ENCODE results near the gene AKAP3.

AKAP3 gene

DNA sequence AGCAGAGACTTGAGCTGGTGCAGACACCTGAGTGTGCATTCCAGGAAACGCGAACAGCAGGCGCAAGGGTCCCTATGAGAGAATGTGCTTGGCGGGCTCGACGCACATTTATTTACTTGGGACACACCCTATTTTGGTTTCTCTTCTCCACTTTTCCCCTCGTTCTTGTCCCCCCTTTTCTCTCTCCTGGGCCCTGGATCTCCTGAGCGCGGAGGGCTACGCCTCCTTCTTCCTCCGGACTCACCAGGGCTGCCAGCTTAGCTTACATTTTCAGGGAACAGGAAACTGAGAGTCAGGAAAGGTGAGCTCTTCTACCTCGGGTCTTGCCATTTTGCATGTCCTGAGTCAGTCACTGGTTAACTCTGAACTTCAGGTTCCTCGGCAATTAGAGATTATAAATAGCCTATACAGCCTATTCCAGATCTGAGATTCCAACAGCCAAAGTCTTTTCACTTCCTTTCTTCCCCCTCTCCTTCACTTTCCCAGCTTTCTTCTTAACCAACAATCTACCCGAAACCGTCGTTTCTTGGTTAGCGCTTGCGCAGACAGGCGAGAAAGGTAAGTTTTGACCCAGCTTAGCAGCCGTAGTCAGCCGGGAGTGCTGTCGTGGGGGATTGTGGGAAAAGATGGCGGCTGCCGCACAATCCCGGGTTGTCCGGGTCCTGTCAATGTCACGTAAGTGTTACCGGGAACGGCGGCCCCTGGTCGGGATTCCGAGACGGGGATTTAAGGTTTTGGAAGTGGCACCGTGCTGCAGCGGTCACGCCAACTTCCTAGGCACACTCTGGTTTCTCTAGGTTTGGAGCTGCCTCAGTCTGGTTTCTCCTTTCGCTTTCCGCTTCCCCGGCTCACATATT is at the start of gene AKAP3, which contains the start of gene NDUFA9:
AKAP3 (minus strand) TSS at position 551 of the 857 bp plus-strand sequence. CDS start 10,855 bp downstream, outside the sequence.
NDUFA9 (plus strand) TSS at position 614 of the 857 bp plus-strand sequence; CDS start at position 627, 13 bp downstream.
- DNase-seq (ENCODE audit: low read depth) = peak; percentile 57

DNA sequence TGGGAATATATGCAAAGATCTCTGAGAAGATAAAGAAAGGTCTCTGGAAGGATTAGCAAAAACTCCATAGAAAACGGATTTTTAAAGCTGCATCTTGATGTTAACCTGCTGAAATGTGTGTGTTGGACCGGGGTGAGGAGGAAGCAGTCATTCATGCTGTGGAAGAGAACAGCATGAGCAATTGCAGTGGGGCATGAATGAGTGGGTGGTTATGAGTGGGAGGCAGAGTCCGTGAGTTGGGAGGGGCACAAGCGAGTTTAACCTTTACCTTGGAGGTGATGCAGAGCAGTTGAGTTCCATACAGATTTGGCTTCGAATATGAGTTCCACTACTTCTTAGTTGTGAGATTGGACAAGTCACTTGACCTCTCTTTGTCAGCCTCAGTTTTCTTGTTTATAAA is 41.9 kb upstream of the AKAP3 start:
- no peak for DNase-seq (ENCODE audit: low read depth)

DNA sequence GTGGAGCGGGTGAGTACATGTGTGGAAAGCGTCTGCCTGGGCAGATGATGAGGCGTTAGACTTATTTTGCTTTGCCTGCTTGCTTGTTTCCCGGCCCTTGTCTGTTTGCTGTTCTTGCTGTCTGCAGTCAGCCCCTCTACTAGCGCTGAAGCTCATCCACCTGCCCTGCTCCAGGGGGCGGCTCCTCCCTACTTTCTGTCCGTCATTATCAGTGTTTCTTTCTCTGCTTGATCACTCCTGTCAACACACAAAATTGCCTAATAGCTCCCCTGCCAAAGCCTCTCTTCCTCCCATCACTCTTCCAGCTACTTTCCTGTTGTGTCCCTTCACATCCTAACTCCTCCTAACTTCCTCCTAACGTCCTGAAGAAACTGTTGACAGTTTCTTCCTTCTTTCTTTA is 36.5 kb upstream of the AKAP3 start:
- DNase-seq (ENCODE audit: low read depth) = no peak

DNA sequence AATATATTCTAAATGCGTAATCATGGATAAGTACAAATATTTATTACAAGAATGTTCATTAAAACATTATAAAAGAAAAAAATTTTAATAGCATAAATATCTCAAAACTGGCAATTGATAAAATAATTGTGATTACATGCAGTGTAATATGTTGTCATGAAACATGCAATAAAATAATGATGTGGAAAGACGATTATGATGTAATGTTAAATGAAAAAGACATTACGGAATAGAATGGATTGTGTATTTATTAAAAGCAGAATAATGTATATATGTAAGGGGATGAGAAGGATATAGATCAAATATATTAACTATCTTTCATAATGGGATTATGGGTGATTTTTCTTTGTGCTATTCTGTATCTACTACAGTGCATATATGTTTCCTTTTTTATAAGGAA is 32.9 kb upstream of the AKAP3 start:
- DNase-seq (ENCODE audit: low read depth) = no peak

DNA sequence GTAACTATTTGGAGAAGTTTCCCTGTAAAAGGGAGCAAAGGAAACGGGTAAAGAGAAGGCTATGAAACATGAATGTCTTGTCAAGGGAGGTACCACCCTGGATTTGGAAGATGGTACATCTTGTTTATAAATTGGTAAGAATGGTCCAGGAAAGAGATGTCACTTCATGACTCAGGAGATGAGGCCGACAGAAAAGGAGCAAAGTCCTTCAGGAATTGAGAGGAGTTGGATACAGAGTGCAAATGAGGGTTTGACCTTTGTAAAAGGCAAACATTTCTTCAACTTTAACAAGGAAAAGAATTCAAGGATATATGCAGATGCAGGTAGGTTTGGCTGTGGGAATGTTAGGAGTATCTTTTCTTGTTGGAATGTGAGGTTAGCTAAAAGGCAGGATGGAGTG is 30.9 kb upstream of the AKAP3 start:
- no peak for DNase-seq (ENCODE audit: low read depth)

DNA sequence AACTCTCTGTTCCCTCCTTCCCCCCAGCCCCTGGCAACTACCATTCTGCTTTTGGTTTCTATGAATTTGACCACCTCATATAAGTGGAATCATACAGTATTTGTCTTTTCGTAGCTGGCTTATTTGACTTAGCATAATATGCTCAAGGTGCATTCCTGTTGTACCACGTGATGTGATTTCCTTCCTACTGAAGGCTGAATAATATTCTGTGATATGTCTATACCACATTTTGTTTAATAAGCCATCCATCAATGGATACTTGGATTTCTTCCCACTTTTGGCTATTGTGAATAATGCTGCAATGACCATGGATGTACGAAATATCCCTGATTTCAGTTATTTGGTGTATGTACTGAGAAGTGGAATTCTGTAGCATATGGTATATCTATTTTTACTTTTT is 16.4 kb upstream of the AKAP3 start:
- no peak for DNase-seq (ENCODE audit: low read depth)

DNA sequence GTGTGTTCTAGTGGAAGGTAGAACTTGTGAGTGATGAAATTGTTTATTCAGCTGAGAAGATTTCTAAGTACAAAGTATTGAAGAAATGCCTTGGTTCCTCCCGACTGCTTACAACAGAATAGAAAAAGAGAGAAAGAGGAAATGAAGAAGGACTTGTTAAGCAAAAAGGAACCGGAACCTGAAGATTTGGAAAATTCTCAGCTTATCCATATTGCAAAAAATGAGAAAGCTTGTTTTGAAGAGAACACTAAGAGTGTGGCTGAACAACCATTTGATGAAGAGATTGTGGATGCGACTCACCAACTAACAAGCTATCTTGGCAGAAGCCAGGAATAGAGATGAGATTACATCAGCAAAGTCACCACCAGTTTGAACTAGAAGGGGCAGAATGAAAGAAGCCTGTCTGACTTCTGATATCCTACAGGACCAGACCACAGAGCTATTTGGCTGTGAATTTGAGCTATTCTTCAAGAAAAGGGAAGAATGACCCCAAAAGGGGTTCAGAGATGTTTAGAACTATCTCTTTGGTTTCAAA is 15.2 kb upstream of the AKAP3 start:
- DNase-seq (ENCODE audit: low read depth) = no peak

DNA sequence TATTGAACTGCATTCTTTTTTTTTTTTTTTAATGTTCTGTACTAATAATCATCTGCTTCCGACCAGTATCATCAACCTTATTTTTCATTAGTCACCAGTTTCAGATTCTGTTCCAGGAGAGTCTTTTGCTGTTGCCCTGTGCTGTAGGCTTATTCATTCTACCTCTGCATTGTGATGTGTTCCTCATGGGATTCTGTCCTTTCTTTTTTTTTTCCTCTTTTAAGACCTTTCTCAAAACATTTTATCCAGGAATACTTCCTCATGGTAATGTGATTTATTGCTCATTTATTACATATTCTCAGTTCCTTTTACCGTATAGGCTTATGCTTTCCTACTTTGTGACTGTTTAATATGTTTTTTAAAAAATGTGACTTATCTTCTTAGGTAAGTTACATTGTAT is 4.8 kb upstream of the AKAP3 start:
- DNase-seq (ENCODE audit: low read depth) = no peak

DNA sequence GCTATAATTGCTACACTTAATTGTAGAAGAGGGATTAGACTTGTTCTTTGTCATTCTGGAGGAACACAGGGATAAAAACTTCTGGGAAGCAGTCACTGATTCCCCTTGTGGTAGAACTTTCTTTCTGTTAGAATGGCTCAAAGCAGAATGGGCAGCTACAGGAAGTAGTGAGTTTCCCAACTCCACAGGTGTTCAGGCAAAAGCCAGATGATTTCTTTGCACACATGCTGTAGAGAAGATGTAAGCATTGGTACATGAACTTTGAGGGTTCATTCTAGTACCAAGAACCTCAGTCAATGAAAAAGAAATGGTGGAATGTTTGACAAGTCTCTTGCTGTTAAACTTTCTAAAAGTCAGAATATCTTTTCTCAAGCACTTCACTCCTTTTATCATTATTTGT is 4.4 kb upstream of the AKAP3 start:
- no peak for DNase-seq (ENCODE audit: low read depth)

DNA sequence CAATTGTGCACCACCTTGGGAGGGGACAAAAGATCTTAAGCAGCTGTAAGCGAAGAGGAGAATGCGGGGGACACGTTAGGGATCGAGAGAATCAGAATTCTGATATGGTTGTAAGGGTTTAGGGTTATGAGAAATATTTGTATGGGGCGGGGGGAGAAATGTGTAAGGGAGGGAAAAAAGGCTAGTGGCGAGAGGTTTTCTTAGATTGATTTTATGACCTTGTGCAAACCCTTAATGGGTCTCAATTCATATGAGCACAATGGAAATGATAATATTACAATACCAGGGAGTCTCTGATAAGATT is 459 bp upstream of the AKAP3 start:
- no peak for DNase-seq (ENCODE audit: low read depth)

DNA sequence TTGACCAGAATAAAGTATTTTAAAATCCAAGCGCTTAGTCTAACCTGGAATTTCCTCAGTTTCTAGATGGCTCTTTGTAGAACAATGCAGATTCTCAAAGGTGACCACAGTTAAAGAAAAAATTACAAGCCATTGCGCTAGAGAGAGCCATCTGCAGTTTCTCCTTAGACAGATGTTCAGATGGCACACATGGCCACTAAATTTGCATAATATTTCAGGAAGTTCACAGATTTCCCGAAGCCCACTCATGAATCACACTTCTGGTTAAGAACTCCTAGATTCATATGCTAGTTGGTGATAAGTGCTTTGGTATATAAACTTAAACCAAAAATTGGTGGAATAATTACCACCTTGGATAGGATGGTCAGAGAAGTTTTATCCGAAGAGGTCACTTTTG is 749 bp downstream of the AKAP3 start:
- DNase-seq (ENCODE audit: low read depth) = no peak

DNA sequence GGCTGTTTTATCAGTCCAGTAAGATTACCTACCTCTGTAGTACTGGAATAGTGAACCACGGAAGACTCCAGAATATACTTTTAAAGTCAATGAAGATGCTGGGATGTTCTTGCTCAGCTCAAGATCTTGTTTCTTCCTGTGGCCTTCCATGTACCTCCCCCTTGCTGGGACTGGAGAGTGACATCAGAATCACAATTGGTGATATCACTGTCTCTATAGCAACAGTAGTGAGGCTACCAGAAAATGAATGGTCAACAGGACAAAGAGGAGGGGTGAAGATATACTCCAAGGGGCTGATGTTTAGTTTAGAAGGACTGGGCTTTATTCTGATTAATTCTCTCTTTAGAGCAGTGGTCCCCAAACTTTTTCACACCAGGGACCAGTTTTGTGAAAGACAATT is 3.8 kb downstream of the AKAP3 start:
- no peak for DNase-seq (ENCODE audit: low read depth)

DNA sequence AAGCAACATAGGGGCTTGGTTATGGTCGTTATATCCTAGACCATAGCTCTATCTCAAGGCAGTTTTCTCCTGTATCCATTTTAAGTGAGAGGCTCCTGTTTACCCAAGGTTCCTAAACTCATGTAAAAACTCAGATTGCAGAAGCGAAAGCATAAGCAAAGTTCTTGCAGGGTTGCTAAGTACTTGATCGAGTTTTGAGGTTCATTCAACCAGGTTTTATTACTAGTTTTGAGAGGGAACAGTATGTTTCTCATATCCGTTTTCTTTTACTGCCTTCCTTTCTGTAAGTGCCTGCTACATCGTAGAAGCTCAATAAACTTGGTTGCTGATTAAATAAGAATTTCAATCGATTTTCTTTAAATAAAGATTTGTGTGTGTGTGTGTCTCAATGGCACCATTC is 5.1 kb downstream of the AKAP3 start:
- DNase-seq (ENCODE audit: low read depth) = no peak

DNA sequence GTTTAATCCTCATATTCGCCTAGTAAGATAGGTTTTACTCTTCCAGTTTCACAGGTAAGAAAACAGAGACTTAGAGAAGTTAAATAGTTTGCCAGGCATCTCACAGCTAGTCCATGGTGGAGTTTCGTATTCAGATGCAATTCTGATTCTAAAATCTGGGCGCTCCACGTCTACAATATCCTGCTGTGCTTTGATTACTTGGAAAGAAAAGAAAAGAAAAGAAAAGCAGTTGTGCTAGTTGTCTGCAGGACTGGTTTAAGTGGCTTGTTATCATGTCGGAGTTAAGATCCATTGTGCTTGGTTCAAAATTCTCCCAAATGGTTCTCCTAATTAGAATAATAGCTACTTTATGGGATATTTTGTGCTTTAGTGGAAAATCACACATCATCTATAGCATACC is 18.6 kb downstream of the AKAP3 start:
- DNase-seq (ENCODE audit: low read depth) = no peak

DNA sequence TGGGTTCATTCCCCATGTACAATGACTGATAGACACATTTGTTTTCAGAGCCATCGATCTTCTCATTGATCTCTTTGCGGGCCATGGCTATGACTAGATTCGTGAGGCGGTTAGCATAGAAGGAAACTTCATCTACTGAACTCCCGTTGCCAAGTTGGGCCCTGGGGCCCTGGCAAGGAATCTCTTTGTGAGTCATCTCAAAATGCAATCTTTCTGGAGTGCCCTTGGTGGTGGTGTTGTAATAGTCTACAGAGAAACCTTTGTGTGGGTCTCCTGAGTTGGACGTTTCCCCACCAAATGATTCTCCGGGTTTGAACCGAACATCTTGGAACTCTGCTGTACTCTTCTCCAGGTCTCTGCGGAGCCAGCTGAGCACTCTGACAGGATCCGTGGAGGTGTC is 20.4 kb downstream of the AKAP3 start:
- DNase-seq (ENCODE audit: low read depth) = no peak

DNA sequence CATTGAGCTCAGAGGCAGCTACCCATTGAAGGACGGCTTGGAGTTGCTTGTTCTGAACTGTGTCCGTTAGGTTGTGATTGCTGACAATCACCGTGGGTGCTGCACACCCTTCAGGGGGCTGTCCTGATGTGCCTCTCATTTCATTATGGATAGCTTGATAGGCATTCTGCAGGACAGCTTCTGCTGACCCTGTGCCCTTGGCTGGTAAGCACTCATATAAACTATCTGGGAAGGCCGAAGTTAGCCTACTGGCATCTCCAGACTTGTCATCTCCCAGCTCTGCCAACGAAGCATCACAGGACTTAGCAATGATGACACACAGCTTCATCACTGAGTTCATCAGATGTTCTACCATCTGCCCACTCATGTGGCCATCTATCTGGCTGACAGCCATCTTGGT is 22.3 kb downstream of the AKAP3 start:
- DNase-seq (ENCODE audit: low read depth) = no peak

DNA sequence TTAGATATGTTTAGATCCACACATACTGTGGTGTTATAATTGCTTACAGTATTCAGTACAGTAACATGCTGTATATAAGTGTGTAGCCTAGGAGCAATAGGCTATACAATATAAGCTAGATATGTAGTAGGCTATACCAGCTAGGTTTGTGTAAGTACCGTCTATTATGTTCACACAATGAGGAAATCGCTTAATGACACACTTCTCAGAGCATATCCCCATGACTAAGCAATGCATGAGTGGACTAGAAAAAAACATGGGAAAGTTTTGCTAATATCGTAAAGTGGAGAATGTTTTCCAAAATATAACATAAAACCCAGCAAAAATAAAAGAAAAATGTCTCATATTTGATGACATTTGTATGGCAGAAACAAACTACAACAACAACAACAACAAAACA is 27.3 kb downstream of the AKAP3 start:
- DNase-seq (ENCODE audit: low read depth) = no peak

DNA sequence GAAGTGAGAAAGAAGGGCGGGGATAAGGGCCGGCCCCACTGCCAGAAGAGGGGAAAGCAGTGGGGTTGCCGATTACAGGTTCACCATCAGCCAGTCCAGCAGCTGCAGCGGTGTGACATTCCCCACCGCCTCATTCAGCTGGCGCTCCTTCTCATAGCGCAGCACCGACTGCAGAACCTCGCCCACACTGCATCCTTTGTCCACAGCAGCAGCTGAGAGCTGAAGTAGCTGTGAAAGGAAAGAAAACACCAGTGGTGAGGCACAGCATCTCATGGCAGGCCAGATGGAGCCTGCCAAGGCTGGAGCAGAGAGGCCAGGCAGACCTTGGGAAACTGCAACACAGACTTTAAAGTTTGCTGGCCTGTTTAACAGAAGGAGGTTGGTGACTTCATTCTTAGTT is 33.2 kb downstream of the AKAP3 start:
- no peak for DNase-seq (ENCODE audit: low read depth)

DNA sequence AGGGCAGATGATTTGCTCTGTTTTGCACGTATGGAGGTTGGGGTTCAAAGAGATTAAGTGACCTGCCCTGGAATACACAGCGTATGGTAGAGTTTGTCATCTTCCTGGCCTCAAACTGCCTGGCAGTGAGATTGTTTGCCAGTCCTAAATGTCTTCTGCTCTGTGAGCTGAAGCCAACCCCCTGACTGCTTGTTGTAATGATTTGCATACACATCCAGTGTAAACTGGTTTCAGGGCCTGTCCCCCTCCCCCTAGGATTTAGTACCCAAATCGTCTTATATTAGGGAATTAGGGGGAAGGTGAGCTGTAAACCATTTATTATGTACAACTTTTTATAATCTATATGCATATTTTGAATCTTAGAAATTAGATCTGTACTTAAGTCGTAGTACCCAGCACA is 38.4 kb downstream of the AKAP3 start:
- no peak for DNase-seq (ENCODE audit: low read depth)

DNA sequence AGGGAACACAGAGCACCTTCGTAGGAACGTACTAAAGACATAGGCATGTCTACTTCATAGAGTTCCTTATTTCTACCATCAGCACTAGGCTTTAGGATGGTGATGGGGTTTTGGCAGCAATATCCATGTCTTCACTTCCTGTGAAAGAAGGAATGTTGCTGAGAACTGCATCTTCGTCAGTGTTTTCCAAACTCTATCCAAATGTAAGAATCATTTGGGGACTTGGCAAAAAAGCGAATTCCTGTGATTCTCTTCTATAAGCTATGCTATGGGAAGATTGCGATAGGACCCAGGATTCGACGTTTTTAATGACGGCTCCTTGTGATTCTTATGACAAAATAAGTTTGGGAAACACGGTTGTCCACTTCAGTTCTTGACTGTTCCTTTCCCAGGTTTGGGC is 39.8 kb downstream of the AKAP3 start:
- DNase-seq (ENCODE audit: low read depth) = no peak

DNA sequence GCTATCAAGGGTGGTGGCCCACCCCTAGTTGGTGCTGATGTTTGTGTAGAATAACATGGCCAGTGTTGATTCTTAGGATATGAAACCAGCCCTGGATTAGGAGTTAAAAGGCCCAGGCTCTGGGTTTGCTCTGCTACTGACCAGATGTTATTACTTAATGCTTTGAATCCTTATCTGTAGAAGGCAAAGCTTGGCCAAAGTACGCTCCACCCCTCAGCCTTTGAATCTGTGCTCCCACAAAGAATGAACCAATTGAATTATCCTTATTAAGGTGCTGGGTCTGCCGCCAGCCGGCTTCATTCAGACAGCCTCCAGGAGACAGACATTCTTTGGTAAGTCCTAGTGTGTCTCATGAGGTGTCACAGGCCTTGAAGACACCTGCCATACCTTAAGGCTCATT is 41.8 kb downstream of the AKAP3 start:
- no peak for DNase-seq (ENCODE audit: low read depth)

DNA sequence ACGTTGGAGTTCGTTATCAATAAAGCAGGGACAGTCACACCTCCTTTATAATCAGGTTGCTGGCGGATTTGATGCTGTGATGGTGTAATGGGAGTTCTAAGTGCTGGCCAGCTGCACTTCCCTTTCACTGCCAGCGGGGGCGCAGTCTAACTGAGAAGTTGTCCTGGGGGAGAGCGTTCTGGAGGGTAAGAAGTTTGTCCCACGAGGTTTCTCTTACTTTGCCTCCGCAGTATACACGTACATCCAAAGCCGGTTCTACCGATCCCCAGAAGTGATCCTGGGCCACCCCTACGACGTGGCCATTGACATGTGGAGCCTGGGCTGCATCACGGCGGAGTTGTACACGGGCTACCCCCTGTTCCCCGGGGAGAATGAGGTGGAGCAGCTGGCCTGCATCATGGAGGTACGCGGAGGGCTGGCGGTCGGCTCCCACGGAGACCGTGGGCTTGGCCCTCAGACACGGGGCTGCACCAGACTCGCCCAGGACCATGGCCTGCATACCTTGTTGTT is 44.1 kb downstream of the AKAP3 start:
- peak; percentile 57 for DNase-seq (ENCODE audit: low read depth)

DNA sequence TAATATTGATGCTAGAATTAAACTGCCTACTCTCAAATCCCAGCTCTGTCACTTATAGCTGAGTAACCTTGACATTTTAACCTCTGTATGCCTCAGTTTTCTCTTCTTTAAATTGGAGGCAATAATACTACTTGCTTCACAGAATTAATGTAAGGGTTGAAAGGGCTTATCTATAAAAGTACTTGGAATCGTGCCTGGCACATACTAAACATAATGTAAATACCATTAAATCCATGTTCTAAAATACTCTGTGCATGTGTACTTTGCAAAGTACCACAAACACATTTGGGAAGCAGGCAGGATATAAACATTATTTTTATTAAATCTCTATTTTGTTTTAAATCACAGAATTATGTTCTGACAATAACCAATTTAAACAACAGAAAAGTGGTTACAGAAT is 44.9 kb downstream of the AKAP3 start:
- DNase-seq (ENCODE audit: low read depth) = no peak

DNA sequence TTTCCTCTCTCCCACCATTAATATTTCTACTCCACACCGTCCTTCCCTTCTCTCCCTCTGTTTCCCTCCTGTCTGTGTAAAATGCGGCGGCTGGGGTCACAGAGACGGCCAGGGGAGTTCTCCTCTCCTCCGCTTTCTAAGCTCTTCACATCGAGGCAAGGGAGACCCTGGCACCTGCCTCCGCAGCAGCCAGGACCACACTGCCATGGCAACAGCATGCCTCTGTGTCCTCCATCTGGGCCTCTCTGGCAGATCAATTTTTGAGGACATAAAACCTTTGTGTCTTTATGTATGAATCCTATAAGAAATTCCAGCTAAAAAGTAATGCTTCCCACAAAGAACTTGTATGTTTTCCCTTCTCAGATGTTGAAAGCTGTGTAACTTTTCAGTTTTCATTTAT is 45.4 kb downstream of the AKAP3 start:
- DNase-seq (ENCODE audit: low read depth) = no peak
